Left lung (tissue), 10 donors: Measurements from ENCODE around the gene CD4. TPM values are rescaled to one million over a fixed set of nuclear protein-coding genes. Genes with fewer than 3 reads are reported as not detected.

Experiments used
- ATAC-seq: fragments of 200-7000 bp; cut with Tn5 transposase; one replicate; pipeline ENCODE4 v1.9.1; 2020; ENCODE audit warnings: moderate library complexity
- DNase-seq, 4 donors: peaks; one replicate each; pipeline ENCODE4 v3.0.0-alpha.2; 2013 to 2020
- H3K27ac ChIP-seq, 2 donors: fragments of 200-600 bp; sonication (generic) in 1 of 2; one replicate each; pipeline versions ENCODE4 v1.5.0 to v1.8.0; 2020 to 2021
- H3K27me3 ChIP-seq, 2 donors: fragments of 200-600 bp; sonication (generic) in 1 of 2; one replicate each; pipeline versions ENCODE4 v1.5.0 to v1.8.0; 2020 to 2021
- H3K36me3 ChIP-seq, 2 donors: fragments of 200-600 bp; sonication (generic) in 1 of 2; one replicate each; pipeline versions ENCODE4 v1.5.0 to v1.8.0; 2020 to 2021
- H3K4me1 ChIP-seq, 2 donors: fragments of 200-600 bp; one replicate each; pipeline ENCODE4 v1.8.0; 2021
- H3K4me3 ChIP-seq, 2 donors: fragments of 200-600 bp; sonication (generic) in 1 of 2; one replicate each; pipeline versions ENCODE4 v1.5.0 to v1.8.0; 2020 to 2021; ENCODE audit warnings: mild to moderate bottlenecking in 1 of 2
- H3K9me3 ChIP-seq, 2 donors: fragments of 200-600 bp; sonication (generic) in 1 of 2; one replicate each; pipeline versions ENCODE4 v1.5.0 to v1.8.0; 2020 to 2021
- intact Hi-C, 2 donors: fragments of 100-400 bp; cut with DNase I; formaldehyde crosslinking; loops; one replicate each; pipeline versions ENCODE4 v1.11.2 to v1.14.2; 2022
- polyA plus RNA-seq, 6 donors: library from polyadenylated mRNA; unstranded; fragments of 120-200 nt; gene quantifications; one replicate each; pipeline ENCODE4 v1.2.1, GENCODE V29; 2013; ENCODE audit not compliant: insufficient read length in 6 of 6
- total RNA-seq, 2 donors: library from RNA; stranded (reverse); fragmentation: NEBNext Ultra II Directional; extraction: Animal tissue kit (Norgen Biotek cat#: 25700); gene quantifications; one replicate each; pipeline ENCODE4 v1.2.1, GENCODE V29; 2021
- TF ChIP-seq, protein P1 (sequence below), 2 donors: fragments of 200-600 bp; sonication (generic) in 1 of 2; IDR thresholded peaks; one replicate each; pipeline versions ENCODE4 v1.5.0 to v1.8.0; 2021; ENCODE audit warnings: antibody characterized with exemption in 2 of 2
- donor health status: DM: no; HTN: yes; CAD: no.
- donor health status: DM: no; HTN: no; CAD: no.

The CD4 gene
- total and polyA plus RNA-seq, 8 donors, result 64.5 to 97.8 (median 92.9) TPM

- DNase-seq, result no peak
- peak overlapping the region; percentile 23 to 42 for H3K27ac ChIP-seq
- peak; percentile 4 for ATAC-seq
Measured at GRCh38 chr12:6771091-6771495, 18.2 kb upstream of the CD4 start.

GRCh38 chr12:6771509-6772330, 17.6 kb upstream of the CD4 start:
- Histone ChIP-seq H3K27me3 (peaks cover 0 to 55% of the 10 kb centered on the region in 2 donors), H3K36me3 (peaks cover 0 to 19% of the 10 kb centered on the region in 2 donors), H3K27ac (peak overlapping the region in 1 of 2 donors; percentile 42), H3K4me1 (peaks cover 16 to 61% of the 10 kb centered on the region in 2 donors), H3K4me3 (no peak overlapping the region), H3K9me3 (no peaks in the 10 kb centered on the region)
- TF ChIP-seq, protein P1, sequence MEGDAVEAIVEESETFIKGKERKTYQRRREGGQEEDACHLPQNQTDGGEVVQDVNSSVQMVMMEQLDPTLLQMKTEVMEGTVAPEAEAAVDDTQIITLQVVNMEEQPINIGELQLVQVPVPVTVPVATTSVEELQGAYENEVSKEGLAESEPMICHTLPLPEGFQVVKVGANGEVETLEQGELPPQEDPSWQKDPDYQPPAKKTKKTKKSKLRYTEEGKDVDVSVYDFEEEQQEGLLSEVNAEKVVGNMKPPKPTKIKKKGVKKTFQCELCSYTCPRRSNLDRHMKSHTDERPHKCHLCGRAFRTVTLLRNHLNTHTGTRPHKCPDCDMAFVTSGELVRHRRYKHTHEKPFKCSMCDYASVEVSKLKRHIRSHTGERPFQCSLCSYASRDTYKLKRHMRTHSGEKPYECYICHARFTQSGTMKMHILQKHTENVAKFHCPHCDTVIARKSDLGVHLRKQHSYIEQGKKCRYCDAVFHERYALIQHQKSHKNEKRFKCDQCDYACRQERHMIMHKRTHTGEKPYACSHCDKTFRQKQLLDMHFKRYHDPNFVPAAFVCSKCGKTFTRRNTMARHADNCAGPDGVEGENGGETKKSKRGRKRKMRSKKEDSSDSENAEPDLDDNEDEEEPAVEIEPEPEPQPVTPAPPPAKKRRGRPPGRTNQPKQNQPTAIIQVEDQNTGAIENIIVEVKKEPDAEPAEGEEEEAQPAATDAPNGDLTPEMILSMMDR (IDR thresholded peaks at IDR 0.05), result no peak
- DNase-seq (no peak), ATAC-seq (no peak)
- intact Hi-C loops, result no loop called here

More at GRCh38 chr12:6771091-6771495, 18.2 kb upstream of the CD4 start:
- Histone ChIP-seq H3K27me3 (peaks cover 0 to 57% of the 10 kb centered on the region in 2 donors), H3K4me3 (no peak overlapping the region), H3K9me3 (no peaks in the 10 kb centered on the region), H3K36me3 (peaks cover 0 to 19% of the 10 kb centered on the region in 2 donors), H3K4me1 (peaks cover 16 to 61% of the 10 kb centered on the region in 2 donors)
- TF ChIP-seq, protein P1 (IDR thresholded peaks at IDR 0.05), result no peak
- intact Hi-C loops, result no loop called here

DNA sequence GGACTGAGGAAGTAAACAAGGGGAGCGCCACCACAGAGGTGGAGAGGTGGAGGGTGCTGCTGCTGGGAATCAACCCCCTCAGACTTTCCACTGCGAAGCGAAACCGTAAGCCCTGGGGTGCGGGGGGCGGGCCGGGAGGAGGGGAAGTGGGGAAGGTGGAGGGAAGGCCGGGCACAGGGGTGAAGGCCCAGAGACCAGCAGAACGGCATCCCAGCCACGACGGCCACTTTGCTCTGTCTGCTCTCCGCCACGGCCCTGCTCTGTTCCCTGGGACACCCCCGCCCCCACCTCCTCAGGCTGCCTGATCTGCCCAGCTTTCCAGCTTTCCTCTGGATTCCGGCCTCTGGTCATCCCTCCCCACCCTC, 17.0 kb upstream of the CD4 start, which contains the start of gene LAG3:
TSS of gene LAG3 (plus strand) at position 190 of the 365 bp plus-strand sequence. CDS start 333 bp downstream, outside the sequence.
- H3K9me3 ChIP-seq, result no peaks in the 10 kb centered on the region
- TF ChIP-seq, protein P1 (IDR thresholded peaks at IDR 0.05), result no peak
- intact Hi-C loops, result no loop called here
- no peak for ATAC-seq
- peaks cover 0 to 19% of the 10 kb centered on the region in 2 donors for H3K36me3 ChIP-seq
- peak within 1 kb of the TSS in 1 of 2 donors; percentile 42 for H3K27ac ChIP-seq
- H3K27me3 ChIP-seq, result peaks cover 0 to 56% of the 10 kb centered on the region in 2 donors
- no peak within 1 kb of the TSS for H3K4me3 ChIP-seq
- peaks cover 16 to 59% of the 10 kb centered on the region in 2 donors for H3K4me1 ChIP-seq
- no peak for DNase-seq

DNA sequence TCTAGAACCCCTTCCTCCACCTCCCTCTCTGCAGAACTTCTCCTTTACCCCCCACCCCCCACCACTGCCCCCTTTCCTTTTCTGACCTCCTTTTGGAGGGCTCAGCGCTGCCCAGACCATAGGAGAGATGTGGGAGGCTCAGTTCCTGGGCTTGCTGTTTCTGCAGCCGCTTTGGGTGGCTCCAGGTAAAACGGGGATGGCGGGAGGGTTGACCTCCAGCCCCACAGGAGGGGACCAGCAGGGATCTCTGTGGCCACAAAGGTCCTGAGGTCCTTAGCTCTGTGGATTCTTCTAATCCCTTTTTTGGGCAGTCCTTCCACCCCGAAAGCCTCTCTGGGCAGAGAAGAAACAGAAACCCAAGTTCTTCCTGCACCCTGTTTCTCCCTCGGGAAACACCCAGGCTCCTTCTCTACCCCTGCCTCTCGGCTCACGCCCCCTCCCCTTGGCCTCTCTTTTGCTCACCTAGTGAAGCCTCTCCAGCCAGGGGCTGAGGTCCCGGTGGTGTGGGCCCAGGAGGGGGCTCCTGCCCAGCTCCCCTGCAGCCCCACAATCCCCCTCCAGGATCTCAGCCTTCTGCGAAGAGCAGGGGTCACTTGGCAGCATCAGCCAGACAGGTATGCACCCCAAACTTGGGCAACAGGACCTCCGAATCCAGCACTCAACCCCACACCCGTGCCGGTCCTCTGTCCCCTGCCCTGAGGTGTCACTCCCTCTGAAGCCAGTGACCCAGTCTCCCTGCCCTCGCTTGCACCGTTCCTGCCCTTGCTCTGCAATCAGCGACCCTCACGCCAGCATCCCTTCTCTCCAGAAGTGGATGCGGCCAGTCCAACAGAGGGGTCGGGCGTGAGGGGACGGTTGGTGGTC, 16.4 kb upstream of the CD4 start:
- H3K27me3 ChIP-seq, result peaks cover 0 to 52% of the 10 kb centered on the region in 2 donors
- peaks cover 14 to 52% of the 10 kb centered on the region in 2 donors for H3K4me1 ChIP-seq
- no peak overlapping the region for H3K27ac ChIP-seq
- H3K9me3 ChIP-seq, result no peaks in the 10 kb centered on the region
- TF ChIP-seq, protein P1 (IDR thresholded peaks at IDR 0.05), result no peak
- DNase-seq (no peak), ATAC-seq (no peak)
- no peak overlapping the region for H3K4me3 ChIP-seq
- intact Hi-C loops, result no loop called here
- H3K36me3 ChIP-seq, result peaks cover 0 to 19% of the 10 kb centered on the region in 2 donors
